ENCODE measurements around the gene SLC22A15.

GRCh38 chr1:116003823-116004222 lies 27.5 kb downstream of the SLC22A15 start:
- TF ChIP-seq CTCF (conservative IDR thresholded peaks at IDR 0.05; ENCODE audit: low read depth in 2 of 2) = no peak
- no peak for TF ChIP-seq EZH2 (IDR thresholded peaks at IDR 0.05; ENCODE audit: low read depth, unreplicated experiment)
- TF ChIP-seq REST (IDR thresholded peaks at IDR 0.05; ENCODE audit: unreplicated experiment) = no peak

Measured in GM23338 (cell line).